Activated CD4-positive, CD25-positive, alpha-beta regulatory T cell treated with anti-CD3 and anti-CD28 coated beads, Interleukin-2, amount 50 U/mL, for 72 hours (primary cell): Measurements from ENCODE around the gene FRMD1.

Source experiments
- DNase-seq: peaks from one replicate; pipeline ENCODE4 v3.0.0; 2021

The FRMD1 gene

GRCh38 chr6:168021581-168021980 lies 57.4 kb downstream of the FRMD1 start:
- DNase-seq, result no peak

DNA sequence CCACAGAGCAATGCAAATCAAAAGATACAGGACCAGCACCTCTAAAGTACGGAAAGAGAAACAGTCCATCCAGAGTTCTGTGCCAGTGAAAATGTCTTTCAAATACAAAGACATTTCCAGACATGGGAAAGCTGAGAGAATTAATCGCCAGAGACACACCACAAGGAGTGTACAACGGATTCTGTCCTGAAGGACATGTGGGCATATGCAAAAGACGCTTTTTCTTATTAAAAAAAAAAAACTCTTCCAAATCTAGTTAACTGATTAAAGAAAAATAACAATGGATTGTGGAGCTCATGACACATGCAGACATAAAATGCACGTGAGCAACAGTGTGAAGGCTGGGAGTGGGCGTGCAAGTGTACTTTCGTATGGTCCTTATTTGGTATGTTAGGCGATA lies 58.8 kb downstream of the FRMD1 start:
- DNase-seq, result no peak

- no peak for DNase-seq
These were observed 60.3 kb downstream of the FRMD1 start for GRCh38 chr6:168018664-168019063.

GRCh38 chr6:168017629-168018028 lies 61.4 kb downstream of the FRMD1 start:
- no peak for DNase-seq

DNA sequence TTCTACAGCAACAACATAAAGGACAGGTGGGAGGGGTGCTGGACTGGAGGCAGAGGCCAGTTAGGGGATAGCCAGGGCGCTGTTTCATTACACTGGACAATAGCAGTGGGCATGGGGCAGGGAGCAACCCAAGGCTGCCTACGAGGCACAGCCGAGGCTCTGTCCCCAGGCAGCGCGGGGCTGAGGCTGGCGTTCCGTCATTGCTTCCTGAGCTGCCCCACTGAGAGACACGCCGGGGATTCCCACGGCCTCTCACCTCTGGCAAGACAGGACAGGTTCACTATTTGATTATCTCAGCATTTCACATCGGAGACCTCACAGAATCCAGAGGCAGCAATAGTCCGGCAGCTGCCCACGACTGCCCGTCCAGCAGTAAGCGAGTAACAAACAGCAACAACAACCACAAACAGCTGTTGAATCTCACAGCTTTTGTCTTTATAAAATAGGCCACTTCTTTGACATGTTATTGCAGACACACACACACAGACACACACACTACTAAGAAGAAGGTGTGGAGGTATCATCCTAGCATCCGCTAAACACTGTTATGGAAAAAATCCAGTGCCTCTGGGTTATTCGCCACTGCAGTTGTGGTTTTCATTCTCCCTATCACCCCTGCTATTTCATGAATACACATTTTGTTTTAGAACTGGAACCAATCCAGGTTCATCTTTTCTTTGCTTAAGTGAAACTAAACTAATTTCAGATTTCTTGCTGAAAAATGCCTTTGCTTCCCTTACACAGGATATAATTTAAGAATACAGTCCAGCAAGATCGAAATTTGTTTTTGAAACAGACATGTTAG lies 62.1 kb downstream of the FRMD1 start:
- DNase-seq, result no peak

- no peak for DNase-seq
These were observed 62.8 kb downstream of the FRMD1 start for GRCh38 chr6:168016176-168016620.

DNA sequence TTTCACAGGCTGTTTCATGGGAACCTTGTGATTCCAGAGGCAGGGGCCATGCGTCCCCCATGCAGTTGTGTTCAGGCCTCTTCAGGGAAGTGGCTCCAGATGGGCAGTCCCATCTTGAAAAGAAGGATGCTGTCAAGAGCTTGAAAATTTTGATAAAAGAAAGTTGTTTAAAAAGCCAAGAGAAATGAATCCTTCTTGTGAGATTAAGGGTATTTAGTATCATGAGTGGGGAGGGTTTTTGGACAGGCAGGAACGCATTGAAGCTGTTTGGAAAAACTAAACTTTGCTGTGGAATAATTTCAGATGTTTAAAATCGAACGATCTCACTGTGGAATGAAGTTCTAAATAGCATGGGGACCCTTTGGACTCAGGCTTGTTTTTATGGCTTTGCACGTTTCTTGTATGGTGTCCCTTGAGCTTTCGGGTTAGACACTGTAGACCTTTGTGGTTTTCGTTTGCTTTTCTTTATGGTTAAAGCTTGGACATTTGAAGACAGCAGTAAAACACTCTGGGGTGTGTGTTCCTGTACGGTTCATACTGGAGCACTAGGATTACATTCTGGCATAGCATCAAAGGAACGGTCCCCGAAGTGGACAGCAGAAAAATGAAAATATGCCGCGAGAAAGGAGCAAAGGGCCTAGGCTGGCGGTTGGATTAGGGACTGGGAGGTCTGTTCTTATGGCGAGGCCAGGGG lies 63.4 kb downstream of the FRMD1 start:
- DNase-seq, result no peak

DNA sequence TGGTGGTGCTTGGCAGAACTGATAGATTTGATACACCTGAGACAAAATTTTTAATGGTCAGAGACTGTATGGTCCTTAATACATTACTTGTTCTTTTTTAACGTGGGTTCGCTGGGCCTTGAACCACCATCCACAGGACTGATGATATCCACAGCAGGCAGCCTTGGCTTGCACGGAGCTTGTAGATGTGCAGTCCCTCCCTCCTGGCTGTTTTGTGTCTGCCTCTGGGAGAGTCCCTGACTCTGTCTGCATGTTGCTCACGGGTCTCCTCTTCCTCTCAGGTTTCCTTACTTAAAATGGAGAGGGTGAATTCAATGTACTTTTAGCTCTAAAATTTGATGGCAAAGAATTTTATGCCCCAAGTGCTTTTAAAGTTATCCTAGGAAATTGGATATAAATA lies 64.0 kb downstream of the FRMD1 start:
- DNase-seq, result no peak

DNA sequence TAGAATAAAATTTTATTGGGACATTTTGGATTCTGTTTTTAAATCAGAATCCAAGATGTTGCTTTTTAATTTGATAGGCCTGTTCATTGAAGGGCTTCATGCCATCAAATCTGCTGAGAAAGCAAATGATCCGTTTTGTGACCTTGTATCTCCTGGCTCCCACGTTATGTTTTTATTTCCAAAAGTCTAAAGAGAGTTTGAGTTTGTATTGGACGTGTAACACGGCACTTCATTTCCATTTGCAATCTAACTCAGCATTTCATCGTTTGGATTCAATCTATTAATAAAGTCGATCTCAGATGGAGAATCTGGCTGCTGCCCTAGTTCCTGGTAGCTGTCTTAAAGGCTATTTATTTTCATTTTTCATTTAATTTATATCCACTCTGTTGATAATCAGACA lies 64.6 kb downstream of the FRMD1 start:
- no peak for DNase-seq

DNA sequence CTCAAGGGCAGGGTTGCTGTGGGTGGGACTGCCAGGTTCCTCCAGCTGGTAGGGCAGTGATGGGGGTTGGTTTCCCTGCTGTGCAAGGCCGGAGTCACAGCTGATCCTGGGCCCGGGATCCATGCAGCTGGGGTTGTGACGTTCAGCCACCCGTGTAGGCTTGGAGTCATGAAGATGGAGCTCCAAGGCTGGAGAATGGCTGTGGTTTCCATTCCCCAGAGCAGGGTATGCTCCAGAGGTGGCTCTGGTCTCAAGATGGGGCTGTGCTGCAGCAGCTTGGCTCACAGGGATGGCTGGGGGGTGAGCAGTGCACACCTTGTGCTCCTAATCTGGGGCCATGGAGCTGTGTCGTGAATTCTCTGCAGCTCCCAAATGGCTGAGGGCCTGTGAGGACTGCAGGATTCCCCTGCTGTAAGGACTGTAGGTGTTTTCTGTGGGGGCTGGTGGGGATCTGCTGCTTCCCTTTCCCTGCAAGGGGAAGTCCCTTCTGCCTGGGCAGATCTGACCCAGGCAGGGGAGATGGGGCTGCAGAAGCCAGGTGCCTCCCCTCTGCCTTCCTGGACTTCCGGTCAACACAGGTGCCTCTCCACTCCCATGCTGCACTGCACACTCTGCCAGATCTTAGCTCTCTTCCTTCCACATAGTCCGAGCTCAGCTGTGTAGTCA lies 65.6 kb downstream of the FRMD1 start:
- DNase-seq, result no peak

- no peak for DNase-seq
These were observed 66.4 kb downstream of the FRMD1 start for GRCh38 chr6:168012431-168013249.

- no peak for DNase-seq
These were observed 67.7 kb downstream of the FRMD1 start for GRCh38 chr6:168011291-168011690.

DNA sequence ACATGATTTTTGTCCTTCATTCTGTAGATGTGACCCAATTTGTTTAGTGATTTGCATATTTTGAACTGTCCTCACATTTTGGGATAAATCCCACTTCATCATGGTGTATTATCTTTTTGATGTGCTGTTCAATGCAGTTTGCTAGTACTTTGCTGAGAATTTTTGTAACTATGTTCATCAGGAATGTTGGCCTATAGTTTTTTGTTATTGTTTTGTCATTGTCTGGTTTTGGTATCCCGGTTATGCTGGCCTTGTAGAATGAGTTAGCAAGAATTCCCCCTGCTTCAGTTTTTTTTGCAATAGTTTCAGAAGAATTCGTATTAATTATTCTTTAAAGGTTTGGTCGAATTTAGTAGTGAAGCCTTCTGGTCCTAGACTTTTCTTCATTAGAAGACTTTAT lies 69.7 kb downstream of the FRMD1 start:
- no peak for DNase-seq

GRCh38 chr6:168007592-168008338 lies 71.2 kb downstream of the FRMD1 start:
- no peak for DNase-seq

DNA sequence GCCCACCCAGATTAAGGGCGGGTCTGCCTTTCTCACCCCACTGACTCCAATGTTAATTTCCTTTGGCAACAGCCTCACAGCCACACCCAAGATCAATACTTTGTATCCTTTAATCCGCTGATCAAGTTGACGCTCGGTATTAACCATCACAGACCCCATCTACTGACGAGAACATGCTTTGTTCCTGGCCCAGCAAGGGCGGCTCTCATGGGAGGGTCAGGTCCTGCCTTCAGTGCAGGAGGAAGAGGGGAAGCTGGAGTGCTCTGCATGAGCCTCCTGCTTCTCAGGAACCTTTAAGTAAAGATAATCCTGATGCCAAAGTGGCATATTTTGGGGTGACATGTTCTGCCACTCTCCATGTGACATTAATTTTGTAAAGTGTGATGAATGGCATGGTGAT lies 73.2 kb downstream of the FRMD1 start:
- DNase-seq, result no peak

DNA sequence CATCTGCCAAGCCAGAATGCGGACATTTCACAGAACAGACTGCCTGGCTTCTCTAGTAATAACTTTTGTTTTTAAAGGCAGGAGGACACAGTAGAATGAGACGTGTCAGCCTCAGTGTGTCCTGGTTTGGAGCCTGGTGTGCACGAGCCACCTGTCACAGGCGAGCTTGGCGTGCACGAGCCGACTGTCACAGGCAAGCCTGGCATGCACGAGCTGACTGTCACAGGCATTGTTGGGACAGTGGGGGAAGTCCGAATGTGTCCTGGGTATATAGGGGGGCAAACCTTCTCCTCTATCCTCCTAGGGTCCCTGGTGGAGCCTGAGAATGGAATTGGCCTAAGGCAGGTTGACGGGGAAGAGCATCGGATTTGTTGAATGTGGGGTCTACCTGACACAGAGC lies 74.1 kb downstream of the FRMD1 start:
- no peak for DNase-seq

- DNase-seq, result no peak
These were observed 75.0 kb downstream of the FRMD1 start for GRCh38 chr6:168004023-168004422.
